ENCODE measurements around the gene KLRC4. TPM values are rescaled to one million over a fixed set of nuclear protein-coding genes. Genes with fewer than 3 reads are reported as not detected.

Gene KLRC4
- total and polyA plus RNA-seq, 2 of the 4 experiments (the other 2 are of a cell fraction): not detected

DNA sequence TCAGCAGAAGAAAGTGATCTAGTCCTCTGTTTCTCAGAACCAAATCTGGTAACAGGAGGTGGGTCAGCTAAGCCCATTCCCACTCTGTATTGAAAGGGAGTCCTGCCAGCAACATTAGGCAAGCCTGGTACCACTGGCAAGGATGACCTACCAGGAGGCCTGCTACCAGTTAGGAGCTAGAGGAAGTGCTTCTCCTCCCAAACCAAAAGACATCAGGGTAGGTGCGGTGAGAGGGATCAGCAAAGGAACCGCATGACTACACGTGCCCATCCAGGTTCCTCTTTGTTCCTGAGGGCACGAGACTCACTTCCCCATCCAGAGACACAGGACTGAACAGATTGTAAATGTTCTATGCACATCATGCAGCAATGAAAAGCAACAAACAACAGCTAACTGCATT, 2.8 kb downstream of the KLRC4 start:
- Histone ChIP-seq H3K9me3 (ENCODE audit: control insufficient read depth, insufficient read depth, low read length) (peaks cover 3% of the 10 kb centered on the region; the same call in 1 of the 2 replicates), H4K5ac (ENCODE audit: low read depth, low read length) (no peak overlapping the region), H2BK120ac (ENCODE audit: low read depth, low read length) (no peak overlapping the region), H4K20me1 (ENCODE audit: insufficient read depth, low read length) (no peaks in the 10 kb centered on the region), H3K4me2 (ENCODE audit: low read depth, low read length) (no peak overlapping the region), H4K91ac (ENCODE audit: insufficient read depth, low read depth, low read length) (no peak overlapping the region), H3K27me3 (ENCODE audit: control insufficient read depth, insufficient read depth, low read length) (peaks cover 3% of the 10 kb centered on the region), H3K4me1 (ENCODE audit: control insufficient read depth, insufficient read depth, low read length) (no peaks in the 10 kb centered on the region), H2BK20ac (ENCODE audit: low read depth, low read length) (no peak overlapping the region), H4K8ac (ENCODE audit: low read depth in 2 of 2, low read length in 2 of 2) (no peak overlapping the region), H3K23ac (ENCODE audit: low read depth, low read length) (no peak overlapping the region), H3K27ac (ENCODE audit: insufficient read depth, low read length) (no peak overlapping the region), H2BK5ac (ENCODE audit: low read depth, low read length, poor library complexity, severe bottlenecking) (no peak overlapping the region), H3K4me3 (ENCODE audit: insufficient read depth, low read depth, low read length) (no peak overlapping the region), H3K9me1 (ENCODE audit: insufficient read depth, low read length) (no peaks in the 10 kb centered on the region), H2BK15ac (ENCODE audit: low read depth, low read length) (no peak overlapping the region), H2AFZ (replicated peaks; ENCODE audit: low read length, poor library complexity) (no peak overlapping the region), H3K14ac (replicated peaks; ENCODE audit: low read depth, low read length) (no peak overlapping the region), H2AK9ac (replicated peaks; ENCODE audit: low read depth, low read length, poor library complexity) (no peak overlapping the region), H3K56ac (ENCODE audit: extremely low read depth, insufficient read depth, low read length) (no peak overlapping the region), H3K79me1 (ENCODE audit: low read depth in 1 of 2, low read length in 2 of 2) (no peaks in the 10 kb centered on the region), H3K18ac (ENCODE audit: low read depth, low read length) (no peak overlapping the region), H3K9ac (ENCODE audit: low read depth, low read length) (no peak overlapping the region), H3K4ac (ENCODE audit: low read depth, low read length) (no peak overlapping the region), H3K36me3 (ENCODE audit: control insufficient read depth, insufficient read depth, low read length) (no peaks in the 10 kb centered on the region), H2AK5ac (ENCODE audit: low read depth, low read length) (no peak overlapping the region)
- BruUV-seq (replicated peaks): no TSS peak
- POLR2A ChIA-PET (ENCODE audit: unreplicated experiment): no interaction called here
- in situ Hi-C loops (cut with MboI; ENCODE audit: low sequenced_read_pairs): no loop called here
- WGBS, 2 experiments (ENCODE audit: extremely low coverage in 2 of 2, insufficient read length in 1 of 2): no CpG with 5 or more reads among the region's 4 CpGs
- intact Hi-C loops (cut with micrococcal nuclease): loop anchor here (10.0 kb wide), 1 partner anchor 48 kb away; the partner anchor contains the start of gene KLRC1
- ATAC-seq (ENCODE audit: low read depth) (no peak), DNase-seq (no peak)
- dilution Hi-C loops (cut with HindIII; ENCODE audit: low sequenced_read_pairs, unreplicated experiment): no loop called here
- TF ChIP-seq RFX5 (IDR thresholded peaks at IDR 0.05; ENCODE audit: low read depth, low read length) (no peak), RCOR1 (IDR thresholded peaks at IDR 0.05; ENCODE audit: insufficient replicate concordance, low read length) (no peak), POLR2A (IDR thresholded peaks at IDR 0.05; ENCODE audit: low read depth, low read length) (no peak), NFE2L2 (IDR thresholded peaks at IDR 0.05; ENCODE audit: low read depth, low read length) (no peak), CEBPB (IDR thresholded peaks at IDR 0.05; ENCODE audit: low read depth, low read length) (no peak), FOS (IDR thresholded peaks at IDR 0.05; ENCODE audit: low read depth, low read length) (no peak), CHD1 (IDR thresholded peaks at IDR 0.05; ENCODE audit: low read depth, low read length) (no peak), RAD21 (IDR thresholded peaks at IDR 0.05; ENCODE audit: low read length) (no peak), BHLHE40 (IDR thresholded peaks at IDR 0.05; ENCODE audit: low read depth, low read length) (no peak), MAZ (IDR thresholded peaks at IDR 0.05; ENCODE audit: borderline replicate concordance, low read depth, low read length) (no peak), MXI1 (IDR thresholded peaks at IDR 0.05; ENCODE audit: borderline replicate concordance, low read depth, low read length) (no peak), MAFK (IDR thresholded peaks at IDR 0.05; ENCODE audit: low read depth, low read length) (no peak), SMC3 (IDR thresholded peaks at IDR 0.05; ENCODE audit: low read depth, low read length) (no peak)
- TF ChIP-seq, protein P1, sequence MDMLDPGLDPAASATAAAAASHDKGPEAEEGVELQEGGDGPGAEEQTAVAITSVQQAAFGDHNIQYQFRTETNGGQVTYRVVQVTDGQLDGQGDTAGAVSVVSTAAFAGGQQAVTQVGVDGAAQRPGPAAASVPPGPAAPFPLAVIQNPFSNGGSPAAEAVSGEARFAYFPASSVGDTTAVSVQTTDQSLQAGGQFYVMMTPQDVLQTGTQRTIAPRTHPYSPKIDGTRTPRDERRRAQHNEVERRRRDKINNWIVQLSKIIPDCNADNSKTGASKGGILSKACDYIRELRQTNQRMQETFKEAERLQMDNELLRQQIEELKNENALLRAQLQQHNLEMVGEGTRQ (IDR thresholded peaks at IDR 0.05; ENCODE audit: low read depth, low read length): no peak
- TF ChIP-seq, protein P2, sequence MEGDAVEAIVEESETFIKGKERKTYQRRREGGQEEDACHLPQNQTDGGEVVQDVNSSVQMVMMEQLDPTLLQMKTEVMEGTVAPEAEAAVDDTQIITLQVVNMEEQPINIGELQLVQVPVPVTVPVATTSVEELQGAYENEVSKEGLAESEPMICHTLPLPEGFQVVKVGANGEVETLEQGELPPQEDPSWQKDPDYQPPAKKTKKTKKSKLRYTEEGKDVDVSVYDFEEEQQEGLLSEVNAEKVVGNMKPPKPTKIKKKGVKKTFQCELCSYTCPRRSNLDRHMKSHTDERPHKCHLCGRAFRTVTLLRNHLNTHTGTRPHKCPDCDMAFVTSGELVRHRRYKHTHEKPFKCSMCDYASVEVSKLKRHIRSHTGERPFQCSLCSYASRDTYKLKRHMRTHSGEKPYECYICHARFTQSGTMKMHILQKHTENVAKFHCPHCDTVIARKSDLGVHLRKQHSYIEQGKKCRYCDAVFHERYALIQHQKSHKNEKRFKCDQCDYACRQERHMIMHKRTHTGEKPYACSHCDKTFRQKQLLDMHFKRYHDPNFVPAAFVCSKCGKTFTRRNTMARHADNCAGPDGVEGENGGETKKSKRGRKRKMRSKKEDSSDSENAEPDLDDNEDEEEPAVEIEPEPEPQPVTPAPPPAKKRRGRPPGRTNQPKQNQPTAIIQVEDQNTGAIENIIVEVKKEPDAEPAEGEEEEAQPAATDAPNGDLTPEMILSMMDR (conservative IDR thresholded peaks at IDR 0.05; ENCODE audit: low read depth, low read length): no peak
- TF ChIP-seq, protein P3, sequence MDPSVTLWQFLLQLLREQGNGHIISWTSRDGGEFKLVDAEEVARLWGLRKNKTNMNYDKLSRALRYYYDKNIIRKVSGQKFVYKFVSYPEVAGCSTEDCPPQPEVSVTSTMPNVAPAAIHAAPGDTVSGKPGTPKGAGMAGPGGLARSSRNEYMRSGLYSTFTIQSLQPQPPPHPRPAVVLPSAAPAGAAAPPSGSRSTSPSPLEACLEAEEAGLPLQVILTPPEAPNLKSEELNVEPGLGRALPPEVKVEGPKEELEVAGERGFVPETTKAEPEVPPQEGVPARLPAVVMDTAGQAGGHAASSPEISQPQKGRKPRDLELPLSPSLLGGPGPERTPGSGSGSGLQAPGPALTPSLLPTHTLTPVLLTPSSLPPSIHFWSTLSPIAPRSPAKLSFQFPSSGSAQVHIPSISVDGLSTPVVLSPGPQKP (IDR thresholded peaks at IDR 0.05; ENCODE audit: borderline replicate concordance, low read depth, low read length): no peak
- CTCF ChIA-PET: no interaction called here

Measured in IMR-90 (cell line).